Esophagus muscularis mucosa (tissue), 3 donors: ENCODE data around the gene SLC37A1.

ENCODE experiments used
- POLR2A ChIP-seq: fragments of 450-650 bp; IDR thresholded peaks from one replicate; pipeline ENCODE4 v1.6.1; 2017; ENCODE audit warnings: antibody characterized with exemption, moderate library complexity, mild to moderate bottlenecking, low read depth
- POLR2AphosphoS5 ChIP-seq, 2 donors: sonication (generic); formaldehyde crosslinking; IDR thresholded peaks; one replicate each; pipeline ENCODE4 v1.6.1; 2017; ENCODE audit warnings: antibody characterized with exemption in 2 of 2
- TF ChIP-seq, protein P1 (sequence below), 3 experiments: fragments of 200-600 bp in 2 of 3; fragments of 450-650 bp in 1 of 3; sonication (generic) in 2 of 3; IDR thresholded peaks; one replicate each; pipeline ENCODE4 v1.5.1; 2017 to 2019; ENCODE audit warnings: antibody characterized with exemption in 3 of 3, mild to moderate bottlenecking in 2 of 3, moderate library complexity in 1 of 3

DNA sequence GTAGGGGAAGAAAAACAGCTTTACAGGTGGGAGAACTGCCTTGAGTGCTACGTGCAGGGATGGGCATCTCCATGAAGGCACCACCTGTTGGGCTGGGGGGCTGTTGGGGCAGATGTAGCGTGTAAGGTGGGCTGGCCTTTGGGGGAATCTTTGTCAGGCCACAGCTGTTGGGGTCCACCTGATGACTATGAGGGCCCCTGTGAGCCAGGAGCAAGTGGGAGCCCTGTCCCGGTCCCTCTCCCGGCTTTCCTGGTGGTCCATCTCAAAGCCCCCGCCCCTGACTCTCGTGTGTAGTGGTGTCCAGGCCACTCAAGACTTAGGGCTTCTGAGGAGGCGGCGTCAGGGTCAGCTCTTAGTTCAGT, 13.5 kb downstream of the SLC37A1 start:
- TF ChIP-seq, protein P1, sequence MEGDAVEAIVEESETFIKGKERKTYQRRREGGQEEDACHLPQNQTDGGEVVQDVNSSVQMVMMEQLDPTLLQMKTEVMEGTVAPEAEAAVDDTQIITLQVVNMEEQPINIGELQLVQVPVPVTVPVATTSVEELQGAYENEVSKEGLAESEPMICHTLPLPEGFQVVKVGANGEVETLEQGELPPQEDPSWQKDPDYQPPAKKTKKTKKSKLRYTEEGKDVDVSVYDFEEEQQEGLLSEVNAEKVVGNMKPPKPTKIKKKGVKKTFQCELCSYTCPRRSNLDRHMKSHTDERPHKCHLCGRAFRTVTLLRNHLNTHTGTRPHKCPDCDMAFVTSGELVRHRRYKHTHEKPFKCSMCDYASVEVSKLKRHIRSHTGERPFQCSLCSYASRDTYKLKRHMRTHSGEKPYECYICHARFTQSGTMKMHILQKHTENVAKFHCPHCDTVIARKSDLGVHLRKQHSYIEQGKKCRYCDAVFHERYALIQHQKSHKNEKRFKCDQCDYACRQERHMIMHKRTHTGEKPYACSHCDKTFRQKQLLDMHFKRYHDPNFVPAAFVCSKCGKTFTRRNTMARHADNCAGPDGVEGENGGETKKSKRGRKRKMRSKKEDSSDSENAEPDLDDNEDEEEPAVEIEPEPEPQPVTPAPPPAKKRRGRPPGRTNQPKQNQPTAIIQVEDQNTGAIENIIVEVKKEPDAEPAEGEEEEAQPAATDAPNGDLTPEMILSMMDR (IDR thresholded peaks at IDR 0.05), result no peak
- TF ChIP-seq POLR2AphosphoS5 (IDR thresholded peaks at IDR 0.05), result no peak
- TF ChIP-seq POLR2A, result no peak
